Measurements from ENCODE around the gene PALD1. TPM values are rescaled to one million over a fixed set of nuclear protein-coding genes. Genes with fewer than 3 reads are reported as not detected.

PALD1 gene
- polyA plus RNA-seq, 3 donors, result 0.04 to 0.11 TPM; not detected in 1

DNA sequence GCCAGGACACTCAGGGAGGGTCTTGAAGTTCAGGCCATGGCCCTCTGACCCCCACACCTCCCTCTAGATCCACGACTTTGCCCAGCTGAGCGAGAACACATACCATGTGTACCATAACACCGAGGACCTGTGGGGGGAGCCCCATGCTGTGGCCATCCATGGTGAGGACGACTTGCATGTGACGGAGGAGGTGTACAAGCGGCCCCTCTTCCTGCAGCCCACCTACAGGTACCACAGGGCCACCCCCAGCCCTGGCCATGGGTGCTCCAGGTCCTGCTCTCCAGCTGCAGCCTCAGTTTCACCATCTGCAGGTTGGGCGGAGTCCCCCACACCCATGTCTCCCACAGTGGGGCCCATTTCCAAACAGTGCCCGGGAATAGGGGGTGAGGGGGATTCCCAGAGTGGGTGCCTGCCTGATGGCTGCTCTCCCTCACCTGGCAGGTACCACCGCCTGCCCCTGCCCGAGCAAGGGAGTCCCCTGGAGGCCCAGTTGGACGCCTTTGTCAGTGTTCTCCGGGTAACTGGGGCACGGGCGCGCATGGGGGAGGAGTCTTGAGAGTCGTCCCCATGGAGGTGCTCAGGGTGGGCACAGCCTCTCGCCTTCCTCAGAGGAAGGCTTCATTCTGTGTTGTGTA, 54.1 kb downstream of the PALD1 start:
- no peaks in the 10 kb centered on the region for H3K36me3 ChIP-seq (replicated peaks in 1 of 2; ENCODE audit: control insufficient read depth in 1 of 2, insufficient read depth in 2 of 2, low read length in 2 of 2)
- H3K9me3 ChIP-seq (replicated peaks in 1 of 2; ENCODE audit: control insufficient read depth in 1 of 2, insufficient read depth in 1 of 2, low read length in 2 of 2), result peaks cover 0 to 3% of the 10 kb centered on the region in 2 donors
- intact Hi-C loops (cut with micrococcal nuclease), result no loop called here
- WGBS (ENCODE audit: insufficient coverage), result 97% methylated on average over 16 of the region's 17 CpGs
- no peak overlapping the region for H2AFZ ChIP-seq (ENCODE audit: insufficient read depth, low read depth, low read length, poor library complexity, severe bottlenecking)
- H3K27ac ChIP-seq (ENCODE audit: low read depth in 1 of 2, low read length in 2 of 2), result no peak overlapping the region
- peaks cover 0 to 4% (median 3%) of the 10 kb centered on the region in 7 donors for H3K9me3 Mint-ChIP-seq
- no peak overlapping the region for H3K4me3 Mint-ChIP-seq
- no peaks in the 10 kb centered on the region for H3K4me1 Mint-ChIP-seq
- H3K27me3 Mint-ChIP-seq (ENCODE audit: low read depth in 3 of 3), result peaks cover 0 to 2% (median 1%) of the 10 kb centered on the region in 3 donors
- H3K9ac ChIP-seq (ENCODE audit: insufficient read depth, low read length, poor library complexity, severe bottlenecking), result no peak overlapping the region
- H3K27ac Mint-ChIP-seq, result no peak overlapping the region
- no peak overlapping the region for H3K4me2 ChIP-seq (replicated peaks; ENCODE audit: extremely low read depth, low read length, poor library complexity, severe bottlenecking)
- no peaks in the 10 kb centered on the region for H3K36me3 Mint-ChIP-seq
- H3K4me1 ChIP-seq (ENCODE audit: control insufficient read depth in 1 of 2, insufficient read depth in 2 of 2, low read length in 2 of 2), result no peaks in the 10 kb centered on the region
- H3K27me3 ChIP-seq (ENCODE audit: control insufficient read depth in 2 of 2, insufficient read depth in 2 of 2, low read length in 2 of 2), result no peaks in the 10 kb centered on the region
- TF ChIP-seq, protein P1, sequence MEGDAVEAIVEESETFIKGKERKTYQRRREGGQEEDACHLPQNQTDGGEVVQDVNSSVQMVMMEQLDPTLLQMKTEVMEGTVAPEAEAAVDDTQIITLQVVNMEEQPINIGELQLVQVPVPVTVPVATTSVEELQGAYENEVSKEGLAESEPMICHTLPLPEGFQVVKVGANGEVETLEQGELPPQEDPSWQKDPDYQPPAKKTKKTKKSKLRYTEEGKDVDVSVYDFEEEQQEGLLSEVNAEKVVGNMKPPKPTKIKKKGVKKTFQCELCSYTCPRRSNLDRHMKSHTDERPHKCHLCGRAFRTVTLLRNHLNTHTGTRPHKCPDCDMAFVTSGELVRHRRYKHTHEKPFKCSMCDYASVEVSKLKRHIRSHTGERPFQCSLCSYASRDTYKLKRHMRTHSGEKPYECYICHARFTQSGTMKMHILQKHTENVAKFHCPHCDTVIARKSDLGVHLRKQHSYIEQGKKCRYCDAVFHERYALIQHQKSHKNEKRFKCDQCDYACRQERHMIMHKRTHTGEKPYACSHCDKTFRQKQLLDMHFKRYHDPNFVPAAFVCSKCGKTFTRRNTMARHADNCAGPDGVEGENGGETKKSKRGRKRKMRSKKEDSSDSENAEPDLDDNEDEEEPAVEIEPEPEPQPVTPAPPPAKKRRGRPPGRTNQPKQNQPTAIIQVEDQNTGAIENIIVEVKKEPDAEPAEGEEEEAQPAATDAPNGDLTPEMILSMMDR (IDR thresholded peaks at IDR 0.05), result no peak
- H3K4me3 ChIP-seq (replicated peaks in 1 of 3; ENCODE audit: low read depth in 2 of 3, low read length in 3 of 3), result no peak overlapping the region
- H4K20me1 ChIP-seq (ENCODE audit: insufficient read depth, low read length), result no peaks in the 10 kb centered on the region
- no peak for DNase-seq
- H3K79me2 ChIP-seq (ENCODE audit: insufficient read depth, low read length), result no peaks in the 10 kb centered on the region

DNA sequence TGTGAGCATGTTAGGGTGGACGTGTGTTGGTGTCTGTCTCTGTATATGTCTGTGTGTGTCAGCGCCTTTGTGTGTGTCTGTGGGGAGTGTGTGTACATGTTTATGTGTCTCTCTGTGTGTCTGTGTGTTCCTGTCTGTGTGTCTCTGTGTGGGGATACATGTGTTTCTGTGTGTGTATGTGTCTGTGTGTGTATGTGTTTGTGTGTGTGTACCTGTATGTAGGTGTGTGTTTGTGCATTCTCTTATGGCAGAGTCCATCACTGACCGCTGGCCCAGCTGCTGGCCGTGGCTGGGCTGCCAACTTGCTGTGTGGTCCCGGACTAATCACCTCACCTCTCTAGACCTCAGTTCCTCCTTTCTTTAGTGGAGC, 54.6 kb downstream of the PALD1 start:
- TF ChIP-seq, protein P1 (IDR thresholded peaks at IDR 0.05), result no peak
- Histone ChIP-seq H3K9me3 (replicated peaks in 1 of 2; ENCODE audit: control insufficient read depth in 1 of 2, insufficient read depth in 1 of 2, low read length in 2 of 2) (peaks cover 0 to 3% of the 10 kb centered on the region in 2 donors), H3K4me2 (replicated peaks; ENCODE audit: extremely low read depth, low read length, poor library complexity, severe bottlenecking) (no peak overlapping the region), H3K27me3 (ENCODE audit: control insufficient read depth in 2 of 2, insufficient read depth in 2 of 2, low read length in 2 of 2) (no peaks in the 10 kb centered on the region), H3K9ac (ENCODE audit: insufficient read depth, low read length, poor library complexity, severe bottlenecking) (no peak overlapping the region), H3K36me3 (replicated peaks in 1 of 2; ENCODE audit: control insufficient read depth in 1 of 2, insufficient read depth in 2 of 2, low read length in 2 of 2) (no peaks in the 10 kb centered on the region), H3K4me1 (ENCODE audit: control insufficient read depth in 1 of 2, insufficient read depth in 2 of 2, low read length in 2 of 2) (no peaks in the 10 kb centered on the region), H3K4me3 (replicated peaks in 1 of 3; ENCODE audit: low read depth in 2 of 3, low read length in 3 of 3) (no peak overlapping the region), H3K79me2 (ENCODE audit: insufficient read depth, low read length) (no peaks in the 10 kb centered on the region), H2AFZ (ENCODE audit: insufficient read depth, low read depth, low read length, poor library complexity, severe bottlenecking) (no peak overlapping the region), H3K27ac (ENCODE audit: low read depth in 1 of 2, low read length in 2 of 2) (no peak overlapping the region), H4K20me1 (ENCODE audit: insufficient read depth, low read length) (no peaks in the 10 kb centered on the region)
- intact Hi-C loops (cut with micrococcal nuclease), result no loop called here
- 93% methylated on average over 2 of the region's 5 CpGs for WGBS (ENCODE audit: insufficient coverage)
- Mint-ChIP-seq H3K4me3 (no peak overlapping the region), H3K36me3 (no peaks in the 10 kb centered on the region), H3K27me3 (ENCODE audit: low read depth in 3 of 3) (peaks cover 0 to 2% (median 0%) of the 10 kb centered on the region in 3 donors), H3K4me1 (no peaks in the 10 kb centered on the region), H3K27ac (no peak overlapping the region), H3K9me3 (peaks cover 0 to 4% (median 3%) of the 10 kb centered on the region in 7 donors)
- no peak for DNase-seq
